K562 treated with DMSO at 1 percent for 48 hours (cell line): ENCODE measurements around the gene MAPKAPK5. TPM values are rescaled to one million over a fixed set of nuclear protein-coding genes. Genes with fewer than 3 reads are reported as not detected.

Source experiments
- total RNA-seq: library from RNA; unstranded; fragments of 300-600 nt; gene quantifications from 2 replicates; pipeline ENCODE4 v1.2.3, GENCODE V29; 2022; ENCODE audit warnings: low replicate concordance; ENCODE audit errors: extremely low read depth

MAPKAPK5 gene, protein sequence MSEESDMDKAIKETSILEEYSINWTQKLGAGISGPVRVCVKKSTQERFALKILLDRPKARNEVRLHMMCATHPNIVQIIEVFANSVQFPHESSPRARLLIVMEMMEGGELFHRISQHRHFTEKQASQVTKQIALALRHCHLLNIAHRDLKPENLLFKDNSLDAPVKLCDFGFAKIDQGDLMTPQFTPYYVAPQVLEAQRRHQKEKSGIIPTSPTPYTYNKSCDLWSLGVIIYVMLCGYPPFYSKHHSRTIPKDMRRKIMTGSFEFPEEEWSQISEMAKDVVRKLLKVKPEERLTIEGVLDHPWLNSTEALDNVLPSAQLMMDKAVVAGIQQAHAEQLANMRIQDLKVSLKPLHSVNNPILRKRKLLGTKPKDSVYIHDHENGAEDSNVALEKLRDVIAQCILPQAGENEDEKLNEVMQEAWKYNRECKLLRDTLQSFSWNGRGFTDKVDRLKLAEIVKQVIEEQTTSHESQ
- not detected in 2 replicates for total RNA-seq

GRCh38 chr12:111841750-111842555 is at the start of gene MAPKAPK5:
TSS of gene MAPKAPK5 (plus strand) at chr12:111842228. CDS start at chr12:111842734, 506 bp downstream.

Other genes with a start within 250 kb of the MAPKAPK5 start
- not detected in 2 replicates for gene ATXN2, start 242.9 kb upstream of the MAPKAPK5 start, total RNA-seq
- not detected in 2 replicates for gene BRAP, start 156.3 kb upstream of the MAPKAPK5 start, total RNA-seq
- not detected in 2 replicates for gene ACAD10, start 156.2 kb upstream of the MAPKAPK5 start, total RNA-seq
- gene ALDH2, start 75.3 kb upstream of the MAPKAPK5 start, total RNA-seq, result not detected in 2 replicates
- gene TMEM116, start 170.9 kb downstream of the MAPKAPK5 start, total RNA-seq, result not detected in 2 replicates
- gene ERP29, start 171.2 kb downstream of the MAPKAPK5 start, total RNA-seq, result not detected in 2 replicates